Keratinocyte (primary cell): Measurements from ENCODE around the gene ALCAM. TPM values are rescaled to one million over a fixed set of nuclear protein-coding genes. Genes with fewer than 3 reads are reported as not detected.

Experiments
- DNase-seq: peaks from one replicate; pipeline ENCODE4 v3.0.0-alpha.2; 2011; ENCODE audit warnings: low read depth, missing footprints, low spot score
- FAIRE-seq: peaks from 2 replicates; lab custom pipeline; 2011; peaks lifted over from hg19 to GRCh38; lab: Jason Lieb, UNC
- H2AFZ ChIP-seq: 2 replicates; pipeline ENCODE4 v1.6.0; 2012; ENCODE audit warnings: low read length, control low read depth, inconsistent platforms; ENCODE audit not compliant: control insufficient read depth
- H3K27ac ChIP-seq: 2 replicates; pipeline ENCODE4 v1.5.1; 2011; ENCODE audit warnings: low read length; ENCODE audit not compliant: control insufficient read depth, insufficient read depth
- H3K27me3 ChIP-seq: 3 replicates; pipeline ENCODE4 v1.6.0; 2011; ENCODE audit warnings: low read length; ENCODE audit not compliant: control insufficient read depth, insufficient read depth; ENCODE audit errors: extremely low read depth
- H3K36me3 ChIP-seq, 2 experiments: 2 replicates in 1 of 2; 3 replicates in 1 of 2; pipeline ENCODE4 v1.5.1; 2011; ENCODE audit warnings: low read length in 2 of 2, mild to moderate bottlenecking in 1 of 2; ENCODE audit not compliant: control insufficient read depth in 2 of 2, insufficient read depth in 2 of 2; ENCODE audit errors: extremely low read depth in 1 of 2
- H3K4me1 ChIP-seq: 3 replicates; pipeline ENCODE4 v1.5.1; 2011; ENCODE audit warnings: low read length; ENCODE audit not compliant: control insufficient read depth, insufficient read depth; ENCODE audit errors: extremely low read depth
- H3K4me2 ChIP-seq: 3 replicates; pipeline ENCODE4 v1.6.0; 2011; ENCODE audit warnings: low read depth, low read length; ENCODE audit not compliant: control insufficient read depth, insufficient read depth; ENCODE audit errors: extremely low read depth
- H3K4me3 ChIP-seq, 3 experiments: fragments of 200-600 bp in 1 of 3; sonication (generic) in 1 of 3; 2 replicates in 2 of 3; 3 replicates in 1 of 3; pipeline ENCODE4 v1.5.1; 2011 to 2016; ENCODE audit warnings: low read length in 3 of 3, mild to moderate bottlenecking in 3 of 3, control low read depth in 2 of 3, inconsistent platforms in 1 of 3, low read depth in 1 of 3, mixed read lengths in 1 of 3, mixed run types in 1 of 3, moderate library complexity in 1 of 3; ENCODE audit not compliant: control insufficient read depth in 2 of 3, insufficient read depth in 2 of 3; ENCODE audit errors: extremely low read depth in 1 of 3
- H3K79me2 ChIP-seq: 2 replicates; pipeline ENCODE4 v1.6.0; 2012; ENCODE audit warnings: low read length; ENCODE audit not compliant: control insufficient read depth, insufficient read depth
- H3K9ac ChIP-seq: 3 replicates; pipeline ENCODE4 v1.6.0; 2011; ENCODE audit warnings: low read length; ENCODE audit not compliant: control insufficient read depth, insufficient read depth; ENCODE audit errors: extremely low read depth
- H3K9me1 ChIP-seq: 3 replicates; pipeline ENCODE4 v1.6.0; 2011; ENCODE audit warnings: low read length; ENCODE audit not compliant: control insufficient read depth, insufficient read depth; ENCODE audit errors: extremely low read depth
- H3K9me3 ChIP-seq: 2 replicates; pipeline ENCODE4 v1.5.1; 2012; ENCODE audit warnings: low read depth, low read length; ENCODE audit not compliant: control insufficient read depth
- H4K20me1 ChIP-seq: 3 replicates; pipeline ENCODE4 v1.6.0; 2011; ENCODE audit warnings: low read length; ENCODE audit not compliant: control insufficient read depth, insufficient read depth; ENCODE audit errors: extremely low read depth
- CTCF ChIP-seq, 3 experiments: IDR thresholded peaks in 1 of 3; conservative IDR thresholded peaks in 1 of 3; optimal IDR thresholded peaks in 1 of 3; 2 replicates in 2 of 3; 3 replicates in 1 of 3; pipeline versions ENCODE3 to v1.5.1; 2011; ENCODE audit warnings: low read length in 3 of 3, mild to moderate bottlenecking in 3 of 3, moderate library complexity in 2 of 3, control low read depth in 1 of 3, inconsistent platforms in 1 of 3; ENCODE audit not compliant: insufficient read depth in 2 of 3; ENCODE audit errors: extremely low read depth in 1 of 3
- EZH2 ChIP-seq: IDR thresholded peaks from one replicate; pipeline ENCODE4 v1.6.1; 2012; ENCODE audit warnings: inconsistent platforms, mild to moderate bottlenecking, low read length, moderate library complexity
- dilution Hi-C: fragments of 300-500 bp; cut with MboI; formaldehyde crosslinking; loops from one replicate; pipeline ENCODE4 v1.7.0; 2020; ENCODE audit warnings: low sequenced_read_pairs; ENCODE audit not compliant: extremely low pct_ligation_motif_present
- polyA plus RNA-seq, 5 experiments: library from polyadenylated mRNA; depleted of rRNA in 3 of 5; stranded (reverse) in 3 of 5; stranded (forward) in 1 of 5; unstranded in 1 of 5; fragments of >200 nt; gene quantifications; 1 replicate in 1 of 5; 2 replicates in 3 of 5; 3 replicates in 1 of 5; pipeline versions ENCODE4 v1.2.1 to v1.2.3, GENCODE V29; 2011 to 2012; ENCODE audit warnings: missing spikeins in 2 of 5, low read depth in 1 of 5, low replicate concordance in 1 of 5

ALCAM gene
- polyA plus RNA-seq, 1 donor (not counting 4 experiments of a cell fraction or from before 2014, with no cell fraction given) = 71.3 TPM

GRCh38 chr3:105422645-105423044 is 55.9 kb downstream of the ALCAM start:
- no peak overlapping the region for H2AFZ ChIP-seq
- no peaks in the 10 kb centered on the region for H4K20me1 ChIP-seq
- DNase-seq (no peak), FAIRE-seq (no peak)
- no peaks in the 10 kb centered on the region for H3K36me3 ChIP-seq
- H3K4me3 ChIP-seq = no peak overlapping the region
- peaks cover 35% of the 10 kb centered on the region for H3K79me2 ChIP-seq
- TF ChIP-seq EZH2 = no peak
- no peak for TF ChIP-seq CTCF (optimal IDR thresholded peaks at IDR 0.05 in 1 of 3, IDR thresholded peaks at IDR 0.05 in 1 of 3, conservative IDR thresholded peaks at IDR 0.05 in 1 of 3; ENCODE audit: extremely low read depth in 1 of 3, insufficient read depth in 2 of 3, low read length in 3 of 3)
- no peaks in the 10 kb centered on the region for H3K9me1 ChIP-seq
- H3K9me3 ChIP-seq = no peaks in the 10 kb centered on the region
- dilution Hi-C loops = no loop called here
- no peak overlapping the region for H3K9ac ChIP-seq
- no peak overlapping the region for H3K4me2 ChIP-seq
- H3K27me3 ChIP-seq = no peaks in the 10 kb centered on the region
- H3K27ac ChIP-seq = no peak overlapping the region
- H3K4me1 ChIP-seq = peaks cover 6% of the 10 kb centered on the region

GRCh38 chr3:105423397-105423796 is 56.7 kb downstream of the ALCAM start:
- no peaks in the 10 kb centered on the region for H4K20me1 ChIP-seq
- no peak for FAIRE-seq
- H3K27ac ChIP-seq = no peak overlapping the region
- no peak overlapping the region for H3K4me3 ChIP-seq
- no peaks in the 10 kb centered on the region for H3K36me3 ChIP-seq
- H3K9me1 ChIP-seq = no peaks in the 10 kb centered on the region
- TF ChIP-seq EZH2 (no peak), CTCF (optimal IDR thresholded peaks at IDR 0.05 in 1 of 3, IDR thresholded peaks at IDR 0.05 in 1 of 3, conservative IDR thresholded peaks at IDR 0.05 in 1 of 3; ENCODE audit: extremely low read depth in 1 of 3, insufficient read depth in 2 of 3, low read length in 3 of 3) (no peak)
- no peaks in the 10 kb centered on the region for H3K27me3 ChIP-seq
- H3K79me2 ChIP-seq = peaks cover 29% of the 10 kb centered on the region
- H2AFZ ChIP-seq = no peak overlapping the region
- no peak for DNase-seq
- H3K9me3 ChIP-seq = no peaks in the 10 kb centered on the region
- no peak overlapping the region for H3K9ac ChIP-seq
- no peaks in the 10 kb centered on the region for H3K4me1 ChIP-seq
- no peak overlapping the region for H3K4me2 ChIP-seq
- dilution Hi-C loops = no loop called here
